Pons (tissue), 1 donor: ENCODE measurements around the gene GFRA4.
"Not testable (repeated sequence)": the region's sequence is repeated elsewhere in the genome, so short reads cannot be mapped to it uniquely, and the experiment has no call there.

ENCODE experiments used
- DNase-seq: peaks from one replicate; pipeline ENCODE4 v3.0.0-alpha.2; 2016; ENCODE audit warnings: low spot score

The GFRA4 gene

GRCh38 chr20:3615171-3615840 is 47.9 kb downstream of the GFRA4 start:
- not testable (repeated sequence) for DNase-seq

- peak; percentile 8 for DNase-seq
These were observed 48.7 kb downstream of the GFRA4 start for GRCh38 chr20:3614466-3614865.

GRCh38 chr20:3613821-3614440 is 49.3 kb downstream of the GFRA4 start:
- DNase-seq: no peak

GRCh38 chr20:3612795-3613572 is 50.2 kb downstream of the GFRA4 start:
- DNase-seq: no peak

- no peak for DNase-seq
These were observed 51.3 kb downstream of the GFRA4 start for GRCh38 chr20:3611901-3612300.
